Liver (tissue), 9 donors: ENCODE results near the gene NCR2. TPM values are rescaled to one million over a fixed set of nuclear protein-coding genes. Genes with fewer than 3 reads are reported as not detected.

ENCODE experiments used
- DNase-seq: peaks from one replicate; pipeline ENCODE4 v3.0.0-alpha.2; 2017; ENCODE audit warnings: low spot score
- H3K27ac ChIP-seq, 2 donors: one replicate each; pipeline ENCODE4 v1.7.0; 2013; ENCODE audit warnings: inconsistent platforms in 2 of 2, low read length in 2 of 2, control low read depth in 1 of 2, low read depth in 1 of 2, mild to moderate bottlenecking in 1 of 2
- H3K27me3 ChIP-seq, 4 donors: one replicate each; pipeline versions ENCODE4 v1.6.1 to v1.7.0; 2013; ENCODE audit warnings: low read length in 3 of 4, inconsistent platforms in 1 of 4, mild to moderate bottlenecking in 1 of 4, moderate library complexity in 1 of 4; ENCODE audit not compliant: control insufficient read depth in 4 of 4, insufficient read depth in 4 of 4
- H3K36me3 ChIP-seq, 4 donors: one replicate each; pipeline versions ENCODE4 v1.6.1 to v1.7.0; 2013; ENCODE audit warnings: low read length in 3 of 4, mild to moderate bottlenecking in 3 of 4, low read depth in 1 of 4, moderate library complexity in 1 of 4; ENCODE audit not compliant: control insufficient read depth in 4 of 4, insufficient read depth in 3 of 4
- H3K4me1 ChIP-seq, 4 donors: one replicate each; pipeline versions ENCODE4 v1.6.1 to v1.7.0; 2013; ENCODE audit warnings: low read length in 3 of 4, mild to moderate bottlenecking in 3 of 4, moderate library complexity in 1 of 4; ENCODE audit not compliant: control insufficient read depth in 4 of 4, insufficient read depth in 4 of 4
- H3K4me3 ChIP-seq, 3 donors: one replicate each; pipeline versions ENCODE4 v1.6.1 to v1.7.0; 2013; ENCODE audit warnings: low read length in 3 of 3, control low read depth in 1 of 3, low read depth in 1 of 3, mild to moderate bottlenecking in 1 of 3
- H3K9ac ChIP-seq, 2 donors: one replicate each; pipeline ENCODE4 v1.7.0; 2013; ENCODE audit warnings: low read length in 2 of 2, mild to moderate bottlenecking in 2 of 2, moderate library complexity in 2 of 2, control low read depth in 1 of 2, low read depth in 1 of 2
- H3K9me3 ChIP-seq, 4 donors: one replicate each; pipeline versions ENCODE4 v1.6.1 to v1.7.0; 2013; ENCODE audit warnings: low read length in 3 of 4; ENCODE audit not compliant: control insufficient read depth in 4 of 4
- FOXA1 ChIP-seq: IDR thresholded peaks from 2 replicates; pipeline ENCODE4 v1.6.1; 2016; ENCODE audit warnings: antibody characterized with exemption
- GABPA ChIP-seq, 2 donors: IDR thresholded peaks in 1 of 2; conservative IDR thresholded peaks in 1 of 2; 2 replicates each; pipeline ENCODE4 v1.6.1; 2016; ENCODE audit warnings: antibody characterized with exemption in 2 of 2, mild to moderate bottlenecking in 1 of 2, moderate library complexity in 1 of 2
- HNF4A ChIP-seq, 2 donors: conservative IDR thresholded peaks; 2 replicates each; pipeline ENCODE4 v1.6.1; 2016; ENCODE audit warnings: antibody characterized with exemption in 2 of 2, mild to moderate bottlenecking in 2 of 2
- JUND ChIP-seq, 2 donors: IDR thresholded peaks; 2 replicates each; pipeline ENCODE4 v1.6.1; 2016; ENCODE audit warnings: antibody characterized with exemption in 2 of 2
- NR2F2 ChIP-seq: IDR thresholded peaks from 2 replicates; pipeline ENCODE4 v1.6.1; 2016; ENCODE audit warnings: antibody characterized with exemption
- RAD21 ChIP-seq, 2 donors: IDR thresholded peaks; 2 replicates each; pipeline ENCODE4 v1.6.1; 2016; ENCODE audit warnings: antibody characterized with exemption in 2 of 2, mild to moderate bottlenecking in 2 of 2
- REST ChIP-seq: IDR thresholded peaks from 2 replicates; pipeline ENCODE4 v1.6.1; 2016; ENCODE audit warnings: antibody characterized with exemption, mild to moderate bottlenecking
- SP1 ChIP-seq: IDR thresholded peaks from 2 replicates; pipeline ENCODE4 v1.6.1; 2018; ENCODE audit warnings: antibody characterized with exemption, mild to moderate bottlenecking
- TAF1 ChIP-seq: conservative IDR thresholded peaks from 2 replicates; pipeline ENCODE4 v1.6.1; 2016; ENCODE audit warnings: antibody characterized with exemption, mild to moderate bottlenecking
- ZBTB33 ChIP-seq: IDR thresholded peaks from 2 replicates; pipeline ENCODE4 v1.6.1; 2016; ENCODE audit warnings: antibody characterized with exemption
- WGBS: extraction: QIAGEN DNeasy Blood & Tissue Kit; methylation state at CpG from one replicate; pipeline ENCODE4 v1.1.7; 2013; 5-methylcytosine and 5-hydroxymethylcytosine counted together
- polyA plus RNA-seq, 2 donors: library from polyadenylated mRNA; stranded (reverse) in 1 of 2; unstranded in 1 of 2; fragments of 200-250 nt in 1 of 2; fragments of >200 nt in 1 of 2; fragmentation: Nextera tagmentation in 1 of 2; extraction: Ambion mirVana in 1 of 2; gene quantifications; one replicate each; pipeline versions ENCODE4 v1.2.1 to v1.2.3, GENCODE V29; 2013 to 2015
- total RNA-seq, 2 donors: library from RNA; depleted of rRNA; stranded (reverse); fragments of >200 nt; gene quantifications; one replicate each; pipeline ENCODE4 v1.2.3, GENCODE V29; 2014
- donor health status: healthy.
- donor health status: healthy.
- donor health status: healthy.
- donor health status: healthy.
- donor health status: healthy.

Gene NCR2
- total and polyA plus RNA-seq, 4 donors = not detected

- H3K9ac ChIP-seq = no peak overlapping the region
- no peak for DNase-seq
- 4% methylated on average over 22 of the region's 22 CpGs for WGBS
- H3K27ac ChIP-seq = no peak overlapping the region
- no peaks in the 10 kb centered on the region for H3K9me3 ChIP-seq
- peaks cover 7 to 22% (median 17%) of the 10 kb centered on the region in 4 donors for H3K27me3 ChIP-seq
- H3K4me1 ChIP-seq = peaks cover 11 to 41% (median 28%) of the 10 kb centered on the region in 4 donors
- H3K36me3 ChIP-seq = no peaks in the 10 kb centered on the region
- no peak overlapping the region for H3K4me3 ChIP-seq
- TF ChIP-seq JUND (IDR thresholded peaks at IDR 0.05) (no peak), GABPA (IDR thresholded peaks at IDR 0.05 in 1 of 2, conservative IDR thresholded peaks at IDR 0.05 in 1 of 2) (no peak), FOXA1 (no peak), TAF1 (no peak), HNF4A (conservative IDR thresholded peaks at IDR 0.05) (no peak)
These were observed 38.2 kb downstream of the NCR2 start for GRCh38 chr6:41373627-41373918.

- no peak for DNase-seq
- Histone ChIP-seq H3K9me3 (no peaks in the 10 kb centered on the region), H3K27me3 (peaks cover 7 to 22% (median 17%) of the 10 kb centered on the region in 4 donors), H3K4me1 (peaks cover 10 to 38% (median 26%) of the 10 kb centered on the region in 4 donors), H3K27ac (no peak overlapping the region), H3K4me3 (no peak overlapping the region), H3K9ac (no peak overlapping the region), H3K36me3 (no peaks in the 10 kb centered on the region)
- TF ChIP-seq SP1 (no peak), REST (no peak), ZBTB33 (no peak), JUND (IDR thresholded peaks at IDR 0.05) (no peak), RAD21 (IDR thresholded peaks at IDR 0.05) (no peak)
- 4% methylated on average over 65 of the region's 65 CpGs for WGBS
These were observed 38.7 kb downstream of the NCR2 start for GRCh38 chr6:41373919-41374617.

GRCh38 chr6:41374618-41375590, 39.5 kb downstream of the NCR2 start:
- Histone ChIP-seq H3K9ac (no peak overlapping the region), H3K36me3 (no peaks in the 10 kb centered on the region), H3K4me1 (peaks cover 7 to 35% (median 24%) of the 10 kb centered on the region in 4 donors), H3K9me3 (no peaks in the 10 kb centered on the region), H3K4me3 (no peak overlapping the region), H3K27ac (no peak overlapping the region), H3K27me3 (peaks cover 7 to 22% (median 16%) of the 10 kb centered on the region in 4 donors)
- no peak for TF ChIP-seq SP1
- TF ChIP-seq NR2F2 = no peak
- DNase-seq = no peak
- WGBS = 7% methylated on average over 46 of the region's 46 CpGs
